Epidermal melanocyte (primary cell): Measurements from ENCODE around the gene MARK3.

Experiments used
- DNase-seq: peaks from one replicate; pipeline ENCODE4 v3.0.0; 2011; ENCODE audit warnings: low spot score; ENCODE audit not compliant: insufficient read length

The MARK3 gene

DNA sequence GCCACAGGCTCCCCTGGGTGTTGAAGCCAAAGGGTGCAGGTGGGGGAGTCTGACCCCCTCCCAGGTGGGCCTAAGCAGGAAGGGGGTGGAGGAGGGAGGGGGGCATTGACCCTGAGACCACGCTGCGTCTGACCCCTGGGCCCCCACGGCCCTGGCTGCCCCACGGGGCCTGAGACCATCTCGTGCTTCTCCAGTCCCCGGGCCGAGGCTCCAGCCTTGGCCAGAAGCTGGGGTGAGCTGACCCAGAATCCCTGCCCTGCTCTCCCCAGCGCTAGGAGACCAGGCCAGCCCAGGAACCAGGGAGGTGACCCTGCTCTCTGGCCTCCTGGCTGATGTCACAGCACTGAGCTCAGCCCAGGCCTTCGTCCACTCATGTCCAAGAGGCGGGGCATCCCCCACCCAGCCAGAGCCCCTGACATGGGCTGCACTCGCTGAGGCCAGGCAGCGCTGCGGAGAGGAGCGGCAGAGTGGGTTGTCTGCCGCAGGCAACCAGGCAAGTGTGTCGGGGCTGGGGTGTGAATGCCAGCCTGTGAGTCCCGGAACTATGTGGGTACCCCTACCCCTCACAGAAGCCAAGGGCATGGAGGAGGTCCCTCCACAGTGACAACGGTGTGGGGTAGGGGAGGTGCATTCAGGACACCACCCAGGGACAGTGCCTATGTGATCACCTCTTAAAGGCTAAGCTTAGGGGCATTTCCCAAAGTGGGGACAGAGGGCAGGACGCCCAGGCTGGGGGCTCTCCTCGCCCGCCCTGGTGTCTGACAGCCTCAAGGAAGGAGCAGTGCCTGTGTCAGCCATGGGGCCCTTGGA lies 150.1 kb downstream of the MARK3 start:
- no peak for DNase-seq

- no peak for DNase-seq
These were observed 150.8 kb downstream of the MARK3 start for GRCh38 chr14:103535891-103536565.

GRCh38 chr14:103536693-103537092 lies 151.5 kb downstream of the MARK3 start:
- DNase-seq: no peak

DNA sequence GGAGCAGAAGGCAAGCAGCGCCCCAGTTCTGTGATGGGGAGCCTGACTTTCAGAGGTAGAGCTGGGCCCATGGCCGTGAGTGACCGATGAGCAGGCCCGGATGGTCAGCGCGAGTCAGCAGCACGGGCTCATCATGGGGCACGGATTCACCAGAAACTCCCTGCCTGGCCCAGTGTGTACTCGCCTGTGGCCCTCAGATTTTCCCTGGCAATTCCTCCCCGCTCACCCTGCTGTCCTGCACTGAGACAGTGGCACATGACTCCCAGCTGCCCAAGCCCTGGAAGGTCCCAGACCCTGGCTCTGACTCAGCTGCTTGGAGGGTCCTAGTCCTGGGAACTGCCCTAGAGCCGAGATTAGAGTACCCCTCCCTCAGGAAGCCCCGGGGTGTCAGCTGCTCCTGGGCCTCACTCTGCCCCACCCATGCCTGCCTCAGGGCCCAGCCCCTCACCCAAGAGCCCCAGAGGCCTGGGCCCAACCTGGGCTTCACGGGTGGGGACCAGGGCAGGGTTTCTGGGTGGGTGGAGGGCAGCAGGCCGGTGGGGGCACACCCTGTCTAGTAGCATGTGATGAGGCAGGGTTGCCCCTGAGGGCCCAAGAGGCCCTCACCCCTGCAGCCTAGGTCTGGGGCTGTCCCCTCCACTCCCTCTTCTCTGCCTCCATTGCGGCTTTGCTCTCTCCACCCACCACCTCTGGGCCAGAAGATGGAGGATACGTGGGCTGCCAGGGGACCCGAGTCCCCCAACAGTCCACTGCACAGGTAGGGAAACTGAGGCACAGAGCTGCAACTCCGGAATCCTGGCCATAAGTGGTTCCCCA lies 152.2 kb downstream of the MARK3 start:
- DNase-seq: no peak

DNA sequence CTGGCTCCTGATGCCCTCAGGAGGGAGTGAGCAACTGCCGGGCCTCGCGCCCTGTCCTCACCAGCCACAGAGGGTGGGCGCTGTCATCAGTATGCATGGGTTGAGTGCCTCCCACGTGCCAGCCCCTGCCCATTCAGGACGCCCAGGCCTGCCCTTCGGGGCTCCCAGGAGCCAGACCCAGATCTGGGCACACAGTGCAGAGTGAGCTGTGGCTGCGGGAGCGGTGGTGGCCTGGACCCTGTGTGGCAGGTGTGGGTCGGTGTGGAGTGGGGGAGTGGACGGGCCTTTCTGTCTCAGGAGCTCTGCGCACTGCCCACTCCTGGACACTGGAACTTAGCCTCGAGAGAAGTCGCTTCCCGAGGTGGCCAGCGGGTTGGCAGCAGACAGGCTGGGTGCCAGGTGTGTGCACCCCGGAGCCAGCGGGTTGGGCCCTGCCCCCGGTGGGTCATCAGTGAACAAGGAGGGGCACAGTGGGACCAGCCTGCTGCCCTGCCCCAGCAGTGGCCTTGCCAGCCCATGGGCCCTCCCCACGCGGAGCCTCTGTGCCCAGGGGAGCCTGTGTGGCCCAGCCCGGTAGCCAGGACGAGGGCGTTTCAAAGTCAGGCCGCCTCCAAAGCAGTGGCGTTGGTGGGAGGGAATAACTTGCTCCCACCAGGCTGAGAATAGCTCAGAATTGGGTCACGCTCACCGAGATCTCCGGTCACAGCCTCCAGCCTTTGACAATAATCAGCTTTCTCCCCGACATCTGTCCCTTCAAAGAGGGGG lies 153.3 kb downstream of the MARK3 start:
- no peak for DNase-seq

DNA sequence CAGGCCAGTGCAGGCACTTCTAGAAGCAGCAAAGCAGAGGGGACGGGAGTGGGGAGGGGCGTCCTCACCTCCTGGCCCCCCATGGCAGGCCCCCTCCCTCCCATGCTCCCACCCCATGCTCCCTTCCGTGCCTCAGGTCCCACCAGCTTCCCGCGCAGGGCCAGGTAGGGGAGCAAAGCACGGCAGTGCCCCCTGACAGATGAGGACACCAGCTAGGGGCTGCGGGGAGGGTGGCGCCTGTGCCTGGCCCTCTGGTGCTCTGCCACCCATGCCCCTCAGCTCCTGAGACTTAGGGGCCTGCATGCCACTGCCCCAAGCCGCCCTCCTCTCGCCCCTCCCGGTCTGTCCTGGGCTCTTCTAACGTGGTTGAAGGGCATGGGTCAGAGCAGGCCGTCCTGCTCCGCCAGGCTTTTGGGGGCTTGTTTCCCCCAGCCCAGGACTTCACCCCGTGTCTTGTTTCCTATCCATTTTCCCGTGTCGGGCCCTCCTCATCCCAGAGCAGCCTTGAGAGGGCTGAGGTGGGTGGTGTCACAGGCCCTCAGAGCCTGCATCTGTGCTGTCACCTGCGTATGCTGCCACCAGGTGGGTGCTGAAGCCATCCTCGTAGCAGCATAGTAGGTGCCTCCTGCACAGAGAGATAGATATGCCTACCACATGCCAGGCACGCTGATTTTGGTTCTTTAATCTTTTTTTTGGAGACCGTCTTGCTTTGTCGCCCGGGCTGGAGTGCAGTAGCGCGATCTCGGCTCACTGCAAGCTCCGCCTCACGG lies 154.0 kb downstream of the MARK3 start:
- no peak for DNase-seq

DNA sequence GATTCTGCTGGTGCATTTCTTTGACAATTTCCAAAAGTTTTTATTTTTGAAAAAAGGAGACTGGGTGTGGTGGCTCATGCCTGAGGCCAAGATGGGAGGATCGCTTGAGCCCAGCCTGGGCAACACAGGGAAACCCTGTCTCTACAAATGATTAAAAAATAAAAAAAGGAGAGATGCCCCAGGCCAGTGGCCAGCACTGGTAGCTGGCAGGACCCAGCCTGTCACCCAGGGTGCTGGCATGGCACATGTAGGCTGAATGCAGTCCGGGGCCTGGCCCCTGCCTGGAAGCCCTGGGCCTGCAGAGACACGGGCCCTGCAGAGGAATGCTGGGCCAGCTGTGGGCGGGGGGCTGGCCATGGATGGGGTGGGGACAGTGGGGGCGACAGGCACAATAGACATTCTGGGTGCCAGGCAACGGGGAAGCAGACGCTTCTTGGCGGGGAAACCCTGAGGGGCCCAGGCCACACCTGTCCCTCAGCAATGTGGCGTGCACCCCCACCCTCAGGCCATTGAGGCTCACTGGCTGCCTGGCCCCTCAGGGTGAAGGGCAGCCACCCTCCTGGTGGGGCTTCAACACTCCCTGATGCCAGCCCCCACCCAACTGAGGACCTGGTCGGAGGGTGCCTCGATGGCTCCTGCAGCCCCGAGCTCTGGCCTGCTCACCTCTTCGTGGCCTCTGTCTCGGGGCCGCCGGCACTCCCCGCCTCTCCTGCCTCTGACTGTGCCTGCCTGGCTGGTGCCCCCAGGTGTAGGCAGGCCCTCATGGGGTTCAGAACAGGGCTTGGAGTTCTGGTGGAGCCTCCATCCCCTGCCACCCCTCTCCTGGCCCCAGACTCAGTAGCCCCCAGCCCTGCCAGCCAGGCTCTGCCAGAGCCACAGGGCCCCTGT lies 155.8 kb downstream of the MARK3 start:
- peak; percentile 30 for DNase-seq

DNA sequence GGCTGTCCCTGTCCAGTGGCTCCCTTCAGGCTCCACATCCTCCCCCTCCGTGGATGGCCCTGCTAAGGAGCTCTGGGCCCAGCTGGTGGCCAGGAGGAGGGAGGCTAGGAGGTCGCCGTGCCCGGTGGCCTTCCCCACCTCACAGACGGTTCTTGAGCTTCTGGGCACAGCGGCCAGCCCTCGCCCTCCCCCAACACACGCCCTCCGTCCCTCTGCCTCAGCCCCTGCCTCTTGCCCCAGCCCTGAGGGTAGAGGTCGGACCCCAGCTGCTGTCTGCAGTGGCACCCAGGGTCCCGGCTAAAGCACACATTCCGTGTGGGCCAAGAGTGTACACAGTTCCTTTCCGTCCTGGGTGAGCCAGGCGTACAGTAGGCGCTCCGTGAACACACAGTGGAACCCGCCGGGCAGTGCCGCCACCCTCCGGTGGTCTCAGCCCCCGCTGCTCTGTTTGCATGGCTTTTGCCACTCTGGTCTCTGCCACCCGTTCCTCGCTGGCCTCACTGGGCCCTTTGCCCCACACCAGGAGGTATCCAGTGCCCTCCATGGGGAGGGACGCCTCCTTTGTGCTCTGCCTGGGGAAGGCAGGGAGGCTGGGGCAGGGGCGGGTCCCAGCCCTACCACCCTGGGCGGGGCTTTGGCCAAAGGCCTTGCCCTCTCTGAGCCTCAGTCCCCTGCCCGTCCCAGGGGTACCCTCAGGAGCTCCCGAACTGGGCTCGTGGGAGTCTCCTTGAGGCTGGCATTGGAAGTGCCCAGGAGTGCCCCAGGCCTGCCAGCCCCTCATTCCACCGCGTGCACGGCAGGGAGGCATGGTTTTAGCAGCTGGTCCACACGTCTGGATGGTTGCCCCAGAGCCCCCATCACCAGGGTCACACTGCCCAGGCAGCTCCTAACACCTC lies 156.7 kb downstream of the MARK3 start:
- no peak for DNase-seq

DNA sequence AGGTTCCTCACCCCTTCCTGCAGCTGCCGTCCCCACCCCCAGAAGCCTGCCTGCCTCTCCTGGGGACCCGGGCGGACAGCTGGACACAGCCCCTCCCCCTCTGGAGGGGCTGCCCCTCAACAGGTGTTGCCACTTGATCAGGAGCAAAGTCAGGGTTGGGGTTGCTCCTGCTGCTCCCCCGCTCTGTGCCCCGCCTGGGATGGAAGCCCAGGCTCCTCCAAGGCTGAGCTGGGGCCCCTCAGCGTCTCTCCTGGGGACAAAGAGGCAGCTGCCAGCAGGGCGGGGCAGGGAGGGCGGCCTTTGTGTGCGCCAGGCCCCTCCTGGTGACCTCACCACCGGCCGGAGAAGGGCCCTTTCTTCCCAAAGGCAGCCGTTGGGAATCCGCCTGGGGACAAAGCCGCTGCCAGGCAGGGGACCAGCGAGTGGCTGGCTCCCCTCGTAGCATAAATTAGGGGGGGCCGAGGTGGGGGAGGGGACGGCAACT lies 157.4 kb downstream of the MARK3 start:
- DNase-seq: peak; percentile 42

DNA sequence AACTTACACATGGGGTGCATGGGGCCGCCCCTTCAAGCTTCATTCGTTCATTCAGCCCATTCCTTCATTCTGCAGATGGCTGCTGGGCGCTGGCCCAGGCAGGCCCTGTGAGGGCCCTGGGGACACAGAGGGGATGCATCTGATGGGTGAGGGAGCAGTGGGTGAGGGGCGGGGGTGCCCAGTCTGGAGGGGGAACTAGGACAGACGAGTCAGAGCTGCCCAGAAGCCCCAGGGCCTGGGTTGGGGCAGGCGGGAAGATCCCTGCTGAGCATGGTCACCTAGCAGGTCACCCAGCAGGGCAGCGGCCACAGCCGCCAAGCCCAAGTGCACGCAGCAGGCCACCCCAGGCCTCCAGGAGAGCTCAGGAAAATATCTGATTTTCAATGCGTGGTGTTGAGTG lies 157.9 kb downstream of the MARK3 start:
- no peak for DNase-seq

DNA sequence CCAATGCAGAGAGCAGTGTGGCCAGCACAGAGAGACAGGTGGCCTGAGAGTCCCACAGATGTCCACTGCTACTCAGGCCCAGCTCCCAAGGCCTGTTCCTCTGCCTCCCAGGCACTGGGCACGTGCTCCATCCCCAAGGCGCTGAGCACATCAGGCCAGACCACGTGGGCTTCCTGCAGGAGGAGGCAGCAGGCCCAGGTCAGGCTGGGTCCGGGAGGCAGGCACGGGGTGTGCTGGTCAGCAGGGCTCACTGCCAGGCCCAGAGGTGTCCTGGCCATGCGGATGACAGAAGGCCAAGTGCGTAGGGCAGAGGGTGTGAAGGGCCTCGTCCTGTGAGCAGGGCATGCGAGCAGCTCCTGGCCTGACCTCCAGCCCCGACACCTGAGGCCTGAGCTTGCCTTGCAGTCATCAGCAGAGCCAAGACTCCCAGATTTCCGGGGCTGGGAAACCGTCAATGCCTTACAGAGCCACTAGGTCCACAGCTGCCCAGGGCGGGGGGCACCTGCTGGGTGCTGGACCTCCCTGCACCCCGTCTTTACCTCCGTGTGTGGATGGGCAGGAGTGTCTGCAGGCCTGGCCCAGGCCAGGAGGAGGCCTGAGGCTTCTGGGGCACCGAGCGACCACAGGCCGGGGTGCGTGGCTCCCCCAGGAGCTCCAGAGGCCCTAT lies 158.6 kb downstream of the MARK3 start:
- no peak for DNase-seq

GRCh38 chr14:103544388-103545218 lies 159.4 kb downstream of the MARK3 start:
- no peak for DNase-seq

GRCh38 chr14:103545219-103545914 lies 160.2 kb downstream of the MARK3 start:
- no peak for DNase-seq

DNA sequence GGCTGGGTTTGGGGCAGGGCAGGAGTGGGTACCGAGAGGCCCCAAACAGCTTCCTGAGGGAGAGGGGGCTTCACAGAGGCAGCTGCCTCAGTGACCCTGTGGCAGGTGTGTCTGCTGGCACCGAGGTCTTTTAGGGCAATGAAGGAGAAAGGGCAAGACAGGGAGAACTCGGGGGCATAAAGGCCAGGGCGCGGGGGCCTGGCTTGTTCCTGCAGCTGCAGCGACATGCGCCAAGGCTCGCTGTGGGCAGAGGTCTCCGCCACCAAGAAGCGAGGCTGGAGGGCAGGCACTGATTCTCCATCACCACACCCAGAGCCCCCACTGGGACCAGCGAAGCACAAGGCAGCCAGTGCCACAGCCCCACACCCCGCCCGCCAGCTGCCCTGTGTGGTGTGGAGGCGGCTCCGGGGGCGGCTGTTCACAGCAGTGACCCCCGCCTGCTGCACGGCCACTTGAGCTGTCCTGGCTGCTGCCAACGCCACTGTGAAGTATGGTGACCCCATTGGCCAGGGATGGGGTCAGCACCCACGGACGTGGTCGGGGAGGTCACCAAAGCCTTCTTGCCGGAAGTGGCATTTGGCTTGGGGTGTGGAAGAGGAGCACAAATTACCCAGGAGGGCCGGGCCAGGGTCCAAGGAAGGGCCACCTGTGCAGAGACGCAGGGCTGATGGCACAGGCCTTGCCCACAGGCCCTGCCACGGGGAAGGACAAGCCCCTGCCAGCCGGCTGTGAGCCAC lies 160.9 kb downstream of the MARK3 start:
- DNase-seq: no peak

DNA sequence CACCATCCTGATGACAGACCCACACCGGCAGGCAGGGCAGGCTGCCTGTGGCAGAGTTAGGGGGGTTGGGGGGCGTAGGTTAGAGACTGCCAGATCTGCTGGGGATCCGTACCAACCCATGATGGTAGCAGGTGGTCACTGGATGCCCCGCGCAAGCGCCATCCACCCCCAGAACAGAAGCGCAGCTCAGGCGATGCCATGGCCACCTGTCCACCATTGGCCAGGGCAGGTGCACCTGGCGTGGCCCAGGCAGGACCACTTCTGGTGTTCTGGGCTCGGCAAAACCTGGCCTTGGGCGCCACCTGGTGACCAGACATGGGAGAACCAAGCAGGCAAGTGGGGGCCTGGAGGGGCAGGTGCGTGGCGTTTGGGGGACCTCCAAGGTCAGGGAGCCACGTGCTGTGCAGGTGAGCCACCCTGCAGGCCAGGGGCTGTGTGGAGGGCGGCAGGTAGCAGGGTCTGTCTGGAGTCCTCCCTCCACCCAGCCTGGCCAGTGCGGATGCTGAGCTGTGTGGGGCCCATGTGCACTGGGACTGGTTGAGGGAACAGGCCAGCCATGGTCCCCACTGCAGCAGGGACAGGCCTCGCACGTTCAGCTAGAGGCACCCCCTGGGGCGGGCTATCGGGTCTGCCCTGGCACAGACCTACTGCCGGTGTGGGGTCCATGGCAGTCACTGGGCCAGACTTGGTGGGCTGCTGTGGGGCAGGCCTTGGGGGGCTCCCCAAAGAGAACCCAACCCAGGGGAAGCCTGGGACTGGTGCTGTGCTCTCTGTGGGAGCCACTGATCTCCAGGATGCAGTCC lies 161.6 kb downstream of the MARK3 start:
- no peak for DNase-seq
